NCI-H2107 (cell line): Measurements from ENCODE around the gene CAPN13.
A peak's percentile ranks its signal among the peaks of the same experiment; 100 is the strongest.

Source experiments
- DNase-seq: peaks from one replicate; lab custom pipeline; 2025; lab: John Stamatoyannopoulos, UW

CAPN13 gene

DNA sequence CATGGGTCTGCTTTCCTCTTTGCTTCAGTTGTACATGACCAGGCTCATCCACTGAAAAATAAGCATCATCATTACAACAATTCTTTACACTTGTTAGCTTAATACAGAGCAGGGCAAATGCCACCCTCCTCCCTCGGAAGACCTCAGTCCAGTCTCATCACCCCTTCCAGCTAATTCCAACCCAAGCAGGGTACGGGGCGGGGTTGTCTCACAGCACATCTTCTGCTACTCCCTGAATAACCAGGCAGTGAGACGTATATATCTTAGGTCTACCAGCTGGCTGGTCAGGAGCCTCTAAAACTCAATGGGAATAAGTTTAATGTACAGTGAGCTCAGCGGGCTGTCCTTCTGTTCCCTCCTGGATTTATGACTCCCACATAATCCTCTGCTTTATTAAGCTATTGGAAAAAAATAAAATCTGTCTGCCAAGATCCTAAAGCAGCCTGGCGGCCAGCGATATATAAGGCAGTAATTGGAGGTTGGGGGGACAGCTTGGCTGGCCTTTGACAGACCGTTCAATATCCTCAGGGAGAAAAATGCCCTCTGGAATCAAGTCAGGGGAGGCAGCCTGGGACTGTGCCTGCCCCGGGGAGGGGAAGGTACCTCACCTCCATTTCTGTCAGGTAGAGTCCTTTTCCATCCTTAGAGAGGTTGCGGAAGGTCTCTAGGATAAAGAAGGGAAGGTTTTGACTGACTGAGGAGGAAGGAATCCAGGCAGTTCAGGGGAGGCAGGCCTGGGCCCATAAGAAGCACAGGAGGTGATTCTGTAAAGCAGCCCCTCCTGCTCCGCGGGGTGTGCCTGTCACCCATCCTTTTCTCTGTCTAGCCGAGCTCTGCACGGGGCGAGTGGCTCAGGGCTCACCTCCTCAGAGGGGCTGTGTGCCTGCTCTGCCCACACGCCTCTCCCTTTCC is 76.3 kb downstream of the CAPN13 start:
- DNase-seq: no peak

DNA sequence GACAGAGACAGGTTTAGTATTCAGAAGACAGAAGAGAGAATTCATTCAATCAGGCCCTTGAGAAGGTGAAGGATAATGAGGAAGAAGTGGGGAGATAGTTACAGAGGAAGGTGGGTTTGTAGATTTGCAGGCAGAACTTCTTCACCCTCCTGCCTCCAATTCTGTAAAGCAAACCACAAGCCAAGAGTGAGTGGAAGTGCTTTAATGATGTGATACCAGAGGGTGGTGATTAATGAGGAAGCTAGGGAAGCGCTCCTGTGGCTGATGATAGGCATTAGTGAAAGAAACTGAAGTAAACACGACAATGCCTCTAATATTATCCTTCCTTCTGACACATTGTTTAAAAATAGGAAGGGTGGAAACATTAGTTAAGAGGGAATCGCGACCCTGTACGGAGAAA is 78.2 kb downstream of the CAPN13 start:
- DNase-seq: no peak

DNA sequence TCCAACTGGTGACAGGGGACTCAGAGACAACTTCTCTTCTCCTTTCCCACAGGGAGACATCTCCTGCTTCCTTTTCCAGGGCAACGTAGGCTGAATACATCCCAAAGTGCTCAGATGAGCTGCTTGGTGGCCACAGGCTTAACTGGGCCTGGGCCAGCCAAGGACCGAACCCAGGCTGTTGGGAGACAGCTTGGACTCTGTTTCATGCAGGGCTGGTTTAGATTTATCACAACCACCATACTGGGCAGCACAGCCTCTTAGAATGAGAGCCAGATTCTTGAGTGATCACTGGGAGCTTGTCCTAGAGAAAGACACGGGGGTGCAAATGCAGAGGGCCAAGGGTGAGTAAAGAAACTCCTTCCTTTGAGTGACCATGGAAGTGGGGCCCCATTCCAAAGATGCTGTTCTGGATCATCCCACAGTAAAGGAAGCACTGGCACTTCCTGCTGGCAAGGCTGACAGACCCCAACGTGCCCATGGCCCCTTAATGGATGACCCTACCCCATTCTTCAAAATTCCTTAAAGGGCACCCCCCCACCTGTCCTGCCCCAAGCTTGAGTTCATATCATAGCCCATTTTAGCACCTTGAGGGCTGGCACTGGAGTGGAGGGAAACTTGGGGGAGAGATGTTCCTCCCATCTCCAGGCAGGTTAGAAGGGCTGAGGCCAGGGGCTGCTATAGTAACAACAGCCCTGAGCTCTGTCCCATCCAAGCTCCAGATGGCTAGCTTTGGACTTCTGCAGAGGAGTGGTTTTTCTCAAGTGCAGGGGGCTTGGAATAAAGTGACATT is 84.1 kb downstream of the CAPN13 start:
- no peak for DNase-seq

DNA sequence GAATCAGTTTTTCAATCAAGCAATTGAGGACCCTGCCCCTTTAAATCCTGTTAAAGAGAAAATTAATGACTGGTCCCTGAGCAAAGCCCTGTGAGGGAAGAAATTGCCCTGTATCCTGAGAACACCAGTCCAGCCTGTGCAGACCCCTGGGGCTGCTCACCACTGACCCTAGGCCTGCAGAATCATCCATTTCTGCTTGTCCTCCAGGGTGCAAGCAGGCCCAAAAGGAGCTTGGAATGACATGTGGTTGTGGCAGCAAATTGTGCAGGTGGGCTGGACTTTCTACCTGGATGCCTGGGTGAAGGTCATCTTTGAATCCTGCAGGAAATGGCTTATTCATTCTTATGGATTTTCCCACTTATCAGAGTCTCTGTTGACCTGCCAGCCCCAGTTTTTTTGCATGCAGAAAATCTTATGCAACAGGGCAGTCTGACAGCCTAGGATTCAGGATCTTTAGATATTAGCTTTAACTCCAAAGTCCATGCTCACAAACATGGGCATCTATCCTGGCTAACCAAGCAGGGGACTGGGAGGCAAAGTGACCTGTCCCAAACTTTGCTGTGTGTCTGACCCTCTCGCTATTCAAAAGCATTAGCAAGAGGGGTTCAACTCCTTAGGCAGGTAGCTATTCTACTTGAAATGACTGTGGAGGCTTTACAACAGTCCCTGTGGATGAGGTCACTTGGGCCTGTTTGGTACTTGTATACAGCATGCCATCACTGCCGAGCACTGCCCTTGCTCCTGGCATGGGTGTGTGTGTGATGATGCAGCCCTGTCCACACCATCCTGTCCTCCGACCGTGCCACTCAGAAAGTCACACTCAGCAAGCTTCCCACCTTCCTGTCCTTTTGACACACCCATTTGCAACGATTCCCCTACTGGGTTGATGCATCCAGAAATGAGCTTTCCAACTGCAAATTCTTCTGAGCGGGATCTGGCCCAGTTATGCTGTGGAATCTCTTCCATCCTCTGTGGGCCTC is 85.3 kb downstream of the CAPN13 start:
- DNase-seq: no peak

DNA sequence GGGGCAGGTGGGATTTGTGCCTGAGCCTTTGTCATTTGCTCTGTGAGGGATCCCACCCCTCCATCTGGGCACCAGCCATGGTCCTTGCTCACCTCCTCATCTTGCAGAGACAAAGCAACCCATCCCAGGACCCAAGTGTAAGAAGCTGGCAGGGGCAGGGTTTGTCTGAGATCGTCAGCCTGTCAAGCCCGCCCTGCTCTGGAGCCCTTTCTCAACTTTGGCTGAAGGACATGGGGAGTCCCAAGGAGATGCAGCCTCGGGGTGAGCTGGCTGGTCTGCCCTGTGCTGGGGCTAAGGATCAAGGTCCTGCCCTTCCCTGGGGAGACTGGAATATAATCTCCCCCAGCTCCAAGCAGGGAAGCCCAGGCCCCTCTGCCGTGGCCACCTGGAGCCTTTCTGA is 86.0 kb downstream of the CAPN13 start:
- no peak for DNase-seq

DNA sequence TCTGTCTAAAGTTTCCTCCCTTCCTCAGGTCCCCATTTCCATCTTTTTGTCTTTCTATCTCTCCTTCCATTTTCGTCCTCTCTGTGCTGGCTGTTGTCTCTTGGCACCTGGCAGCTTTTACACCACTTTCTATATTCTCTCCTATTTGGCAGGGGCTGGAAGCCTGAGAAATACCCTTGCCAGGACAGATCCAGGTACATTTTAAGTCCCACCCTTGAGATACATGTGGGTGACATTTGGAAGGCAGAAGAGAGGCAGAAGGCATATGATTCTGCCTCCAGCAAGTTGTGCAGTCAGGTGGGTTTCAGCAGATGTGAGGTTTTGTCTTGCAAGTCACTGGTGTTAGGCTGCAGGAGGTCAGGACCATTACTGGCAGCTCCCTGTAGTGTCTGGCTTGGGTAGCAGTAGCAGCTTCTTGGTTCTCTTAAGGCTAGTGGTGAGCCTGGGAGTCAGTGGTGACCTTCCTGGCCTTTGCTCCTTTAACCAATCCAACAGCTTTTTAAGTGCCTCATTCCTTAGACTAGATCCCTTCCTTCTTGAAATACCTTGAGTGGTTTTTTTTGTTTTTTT is 90.1 kb downstream of the CAPN13 start:
- DNase-seq: no peak

DNA sequence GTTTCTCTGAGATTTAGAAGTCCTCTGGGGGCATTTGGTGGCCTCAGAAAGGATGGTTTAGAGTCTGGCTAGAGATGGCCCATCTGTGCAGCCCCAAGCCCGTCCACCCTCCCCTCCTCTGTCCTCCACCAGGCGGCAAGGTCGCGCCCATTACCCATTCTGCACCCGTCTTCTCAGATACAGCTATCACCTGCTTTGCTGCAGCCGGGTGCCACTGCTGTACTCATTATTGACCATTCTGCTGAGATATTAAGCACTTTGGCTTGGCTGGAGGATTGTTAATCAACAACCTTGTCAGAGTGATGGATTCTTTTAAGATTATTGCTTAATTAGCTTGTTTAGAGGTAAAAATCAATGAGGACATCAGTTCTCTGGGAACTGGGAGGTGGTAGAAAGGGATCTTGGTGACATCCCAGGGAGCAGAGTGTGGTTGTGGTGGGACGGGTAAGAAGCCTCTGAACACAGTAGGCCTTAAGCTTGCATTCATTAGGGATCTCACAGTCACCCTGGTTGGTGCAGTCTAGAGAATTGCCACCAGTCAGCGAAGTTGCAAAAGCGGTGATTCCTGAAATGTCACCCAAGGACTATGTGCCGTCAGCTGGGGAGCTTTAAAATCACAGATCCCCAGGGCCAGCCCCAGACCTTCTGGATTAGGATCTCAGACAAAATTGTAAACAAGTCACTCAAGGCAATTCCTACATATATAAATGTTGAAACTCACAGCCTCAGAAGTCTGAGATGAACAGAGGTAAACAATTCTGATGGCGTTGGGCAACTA is 90.9 kb downstream of the CAPN13 start:
- no peak for DNase-seq

DNA sequence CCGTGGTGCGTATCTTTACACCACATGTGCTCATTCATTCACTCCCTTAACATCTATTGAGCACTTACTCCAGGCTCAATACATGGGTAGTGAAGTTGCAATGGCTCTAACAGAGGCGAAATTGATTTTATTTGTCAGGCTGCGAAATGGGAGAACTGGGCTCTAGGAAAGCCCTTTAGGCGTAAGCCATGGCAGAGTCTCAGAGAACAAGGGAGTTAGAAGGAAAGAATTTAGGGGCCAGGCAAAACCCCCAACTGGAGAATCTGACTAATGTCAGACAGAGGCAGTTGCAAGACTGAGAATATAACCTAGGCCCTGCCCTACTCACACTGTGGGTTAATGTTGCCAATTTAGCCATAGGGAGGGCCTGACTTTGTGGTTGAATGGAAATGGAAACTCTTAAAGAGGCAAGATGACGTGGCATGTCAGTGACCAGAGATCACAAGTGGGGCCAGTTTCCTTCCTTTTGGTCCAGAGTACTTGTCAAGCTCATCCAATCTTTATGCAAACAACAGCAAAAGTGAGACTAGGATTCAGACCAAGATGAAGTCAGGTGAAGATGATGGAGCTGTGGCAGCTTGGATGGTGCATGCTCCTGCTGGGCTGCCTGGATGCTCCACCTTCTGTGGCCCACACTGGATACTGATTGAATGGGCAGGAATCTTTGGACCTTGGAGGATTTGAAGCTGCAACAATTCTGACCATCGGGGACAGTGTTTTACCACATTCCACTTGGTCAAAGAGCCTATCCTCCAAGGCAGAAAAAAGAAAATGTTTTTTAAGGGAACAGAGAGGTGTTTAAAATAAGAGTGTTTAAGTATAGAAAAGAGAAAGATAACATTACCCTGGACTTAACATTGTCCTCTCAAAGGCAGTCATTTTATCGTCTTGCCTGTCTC is 92.2 kb downstream of the CAPN13 start:
- DNase-seq: no peak

DNA sequence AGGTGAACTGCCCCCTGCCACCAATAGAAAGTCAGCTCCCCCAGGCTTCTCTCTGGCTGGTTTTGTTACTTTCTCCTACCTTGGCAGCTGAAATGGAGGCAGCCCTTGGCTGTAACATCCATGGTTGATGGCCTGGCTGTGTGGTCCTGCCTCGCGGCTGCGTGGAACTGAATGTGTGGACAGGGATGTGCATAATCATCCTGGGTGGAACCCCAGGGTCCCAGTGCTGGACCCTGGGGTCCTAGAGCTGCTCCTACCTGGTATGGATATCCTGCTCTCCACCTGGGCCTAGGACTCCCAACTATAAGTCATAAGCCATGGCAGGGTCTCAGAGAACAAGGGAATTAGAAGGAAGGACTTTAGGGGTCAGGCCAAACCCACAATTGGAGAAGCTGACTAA is 93.5 kb downstream of the CAPN13 start:
- no peak for DNase-seq

DNA sequence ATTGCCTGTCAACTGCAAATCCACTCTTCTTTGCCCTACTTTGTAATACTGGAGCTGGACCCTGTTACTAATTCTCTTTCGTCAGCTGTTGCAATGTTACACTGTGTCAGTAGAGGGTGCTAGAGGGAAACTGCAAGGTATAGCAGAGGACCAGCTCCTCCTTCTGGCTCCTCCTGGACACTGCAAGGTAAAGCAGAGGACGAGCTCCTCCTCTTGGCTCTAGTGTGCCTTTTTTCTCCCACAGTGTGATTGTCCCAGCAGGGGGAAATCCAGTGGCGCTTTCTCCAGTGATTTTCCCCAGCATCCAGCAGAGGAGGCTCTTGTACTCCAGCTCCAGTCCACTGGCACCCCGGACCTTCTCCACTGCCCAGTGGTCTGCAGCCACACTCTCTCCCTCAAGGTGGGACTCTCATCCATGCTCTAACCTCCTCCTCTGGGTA is 95.6 kb downstream of the CAPN13 start:
- peak; percentile 61 for DNase-seq

DNA sequence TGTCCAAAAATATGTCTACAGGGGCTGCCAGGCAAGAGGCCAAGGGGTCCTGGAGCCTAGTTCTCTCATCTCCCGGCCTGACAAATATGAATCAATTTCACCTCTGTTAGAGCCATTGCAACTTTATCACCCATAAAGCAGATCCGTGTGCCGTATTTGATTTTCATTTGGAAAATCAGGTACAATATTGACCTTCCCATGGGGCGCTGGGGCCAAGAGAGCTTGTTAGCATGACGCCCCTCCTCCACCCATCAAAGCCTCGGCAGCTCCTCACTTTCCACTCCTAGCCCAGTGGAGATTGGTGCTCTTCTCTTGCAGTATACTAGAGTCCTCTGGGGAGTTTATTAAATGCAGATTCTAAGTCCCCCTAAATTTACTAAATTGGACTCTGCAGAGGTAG is 96.8 kb downstream of the CAPN13 start:
- DNase-seq: no peak

DNA sequence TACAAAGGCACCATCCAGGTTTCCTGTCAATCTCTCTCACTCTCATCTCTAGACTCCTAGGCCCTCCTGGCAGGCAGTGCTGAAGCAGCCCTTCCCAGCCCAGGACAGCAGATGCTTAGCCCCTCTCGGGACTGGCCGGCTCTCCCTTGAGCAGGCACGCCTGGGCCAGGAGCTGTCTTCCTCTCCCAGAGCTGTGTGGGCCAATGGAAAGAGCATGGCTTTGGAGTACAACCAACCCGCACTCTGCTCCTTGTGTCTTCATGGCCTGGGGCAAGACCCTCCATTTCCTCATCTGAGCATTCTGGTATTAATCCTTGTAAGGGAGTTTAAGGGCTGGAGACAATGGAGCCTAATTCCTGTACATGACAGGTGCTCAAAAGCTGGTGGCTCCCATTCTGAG is 97.2 kb downstream of the CAPN13 start:
- DNase-seq: no peak

DNA sequence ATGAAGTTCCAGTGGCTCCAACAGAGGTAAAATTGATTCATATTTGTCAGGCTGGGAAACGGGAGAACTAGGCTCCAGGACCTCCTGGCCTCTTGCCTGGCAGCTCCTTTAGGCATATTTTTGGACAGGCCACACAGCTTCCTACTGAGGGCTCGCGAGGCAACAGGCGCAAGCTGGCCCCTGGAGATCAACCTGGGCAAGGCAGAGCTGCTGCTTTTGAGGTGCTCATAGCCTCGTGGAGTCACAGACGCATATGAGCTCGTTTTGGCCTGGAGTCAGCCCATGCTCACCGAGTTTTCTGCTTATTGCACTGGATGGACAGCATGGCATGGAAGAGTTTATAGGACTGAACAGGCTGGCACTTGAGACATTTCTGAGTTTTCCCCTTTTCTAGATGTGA is 97.7 kb downstream of the CAPN13 start:
- DNase-seq: no peak

DNA sequence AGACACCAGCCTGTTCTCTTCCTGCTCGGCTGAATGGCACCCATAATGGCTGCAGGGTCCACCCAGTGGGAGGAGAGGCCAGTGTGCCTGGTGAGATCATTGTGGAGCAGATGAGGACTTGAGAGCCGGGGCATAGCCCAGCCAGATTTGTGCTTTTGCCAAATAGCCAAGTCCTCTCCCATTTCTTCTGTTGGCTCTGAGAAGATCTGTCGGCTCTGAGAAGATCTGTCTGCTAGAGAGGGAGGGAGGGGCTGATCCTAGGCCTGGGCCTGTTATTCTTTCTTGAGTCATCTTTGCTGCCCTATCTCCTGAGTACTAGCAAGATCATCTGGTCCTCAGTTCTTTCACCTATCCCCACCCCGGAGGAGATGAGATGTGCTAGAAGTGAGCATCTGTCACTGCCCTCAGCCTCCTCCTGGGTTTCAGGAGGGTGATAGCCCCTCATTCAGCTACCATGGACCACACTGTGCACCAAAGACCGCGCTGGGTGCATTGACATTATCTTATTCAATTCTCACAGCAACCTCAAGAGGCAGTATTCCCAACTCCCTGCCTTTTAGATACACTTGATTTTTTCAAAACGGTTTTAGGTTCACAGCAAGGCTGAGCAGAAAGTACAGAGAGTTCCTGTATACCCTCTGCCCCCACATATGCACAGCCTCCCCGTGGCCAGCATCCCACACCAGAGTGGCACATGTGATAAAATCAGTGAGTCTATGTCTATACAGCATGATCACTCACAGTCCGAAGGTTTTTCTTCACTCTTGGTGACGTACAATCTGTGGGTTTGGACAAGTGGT is 98.6 kb downstream of the CAPN13 start:
- DNase-seq: no peak

DNA sequence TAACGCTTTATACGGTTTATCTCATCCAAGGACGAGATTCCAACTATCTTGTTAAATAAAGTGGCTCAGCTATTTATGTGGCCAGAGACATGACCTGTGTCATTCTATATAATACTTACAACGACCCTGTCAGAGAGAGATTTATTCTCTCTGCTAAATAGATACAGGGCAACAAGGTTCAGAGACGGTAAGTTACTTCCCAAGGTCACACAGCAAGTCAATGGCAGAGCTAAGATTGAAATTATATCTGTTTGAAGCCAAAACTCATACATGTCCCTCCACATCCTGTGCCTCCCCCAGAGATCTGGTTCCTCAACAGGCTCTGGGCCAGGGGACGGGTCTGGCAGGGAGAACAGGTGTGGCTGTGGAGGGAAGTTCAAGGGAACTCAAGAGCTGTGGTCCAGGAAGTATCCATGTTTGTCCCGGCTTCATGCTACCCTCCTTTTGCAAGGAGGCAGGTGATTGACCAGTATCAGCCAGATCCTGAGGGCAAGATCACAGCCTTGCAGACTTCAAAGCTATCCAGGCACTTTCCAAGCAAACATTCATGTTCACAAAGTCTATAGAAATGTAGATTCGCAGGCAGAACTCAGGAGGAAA is 99.8 kb downstream of the CAPN13 start:
- DNase-seq: no peak

DNA sequence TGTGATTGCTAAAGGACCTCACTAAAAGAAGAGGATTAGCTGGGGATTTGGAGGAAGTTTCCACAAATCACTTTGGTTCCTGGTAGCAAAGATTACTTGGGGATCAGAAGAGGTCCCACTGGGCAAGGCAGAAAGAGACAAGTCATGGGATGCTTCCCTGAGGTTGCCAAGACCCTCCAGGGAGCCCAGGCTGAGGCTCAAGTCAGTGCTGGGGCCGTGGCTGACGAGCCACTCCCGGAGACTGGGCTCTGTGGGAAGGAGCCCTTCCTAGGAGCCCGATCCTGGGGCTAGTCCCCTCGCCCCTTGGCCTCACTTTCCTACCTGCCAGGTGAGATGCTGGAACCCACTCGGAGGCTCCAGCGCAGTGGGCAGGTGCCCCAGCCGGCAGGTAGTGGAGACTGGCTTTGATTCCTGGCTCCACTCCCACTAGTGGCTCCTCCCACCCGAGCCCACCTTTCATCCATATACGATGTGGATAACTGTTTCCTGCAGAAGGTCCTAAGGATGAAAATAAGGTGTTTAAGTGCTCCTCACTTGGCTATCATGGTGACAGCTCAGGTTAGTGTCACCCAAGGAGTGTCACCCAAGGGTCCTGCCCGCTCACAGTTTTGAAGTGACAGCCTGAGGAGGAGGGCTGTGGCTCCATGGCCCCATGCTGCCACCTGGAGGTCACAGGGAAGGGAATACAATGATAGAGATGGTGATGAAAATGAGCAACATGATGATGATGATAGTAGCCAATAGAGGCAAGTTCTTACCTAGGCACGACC is 100.5 kb downstream of the CAPN13 start:
- DNase-seq: peak; percentile 13

DNA sequence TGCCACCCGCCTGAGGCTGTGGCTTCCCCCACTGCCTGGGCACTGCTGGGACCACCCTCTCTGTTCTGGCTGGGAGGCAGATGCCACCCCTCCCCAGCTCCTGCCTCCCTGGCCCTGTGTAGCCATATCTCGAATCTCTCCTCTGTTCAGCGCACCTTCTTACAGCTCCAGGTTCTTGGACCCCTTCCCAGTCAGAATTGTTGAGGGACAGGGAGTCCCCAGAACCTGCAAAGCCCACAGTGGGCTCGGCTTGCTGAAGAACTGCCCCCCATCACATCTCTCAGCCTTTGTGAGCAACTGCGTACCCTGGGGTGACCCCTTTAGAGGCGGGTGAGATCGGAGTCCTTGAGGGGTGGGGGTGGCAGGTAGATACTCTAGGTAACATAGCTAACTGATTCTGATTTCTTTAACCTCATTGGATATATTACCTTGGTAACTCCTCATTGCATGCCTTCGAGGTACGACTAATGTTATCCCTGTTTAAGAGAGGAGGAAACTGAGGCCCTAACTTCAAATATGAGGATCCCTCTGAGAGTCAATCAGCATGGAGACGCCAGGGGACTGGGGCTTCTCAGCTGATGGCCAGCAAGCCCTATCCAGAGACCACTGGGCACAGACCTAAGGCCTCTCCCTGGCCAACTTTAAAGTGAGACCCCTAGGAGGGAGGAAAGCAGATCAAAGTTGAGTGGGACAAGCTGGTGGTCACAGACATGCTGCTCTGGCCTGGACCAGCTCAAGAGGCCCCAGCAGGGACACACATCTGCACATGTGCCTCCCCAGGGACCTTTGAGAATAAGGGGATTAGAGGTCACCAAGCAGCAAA is 101.3 kb downstream of the CAPN13 start:
- no peak for DNase-seq
